ENCODE results near the gene GUCY2C.

Gene GUCY2C

DNA sequence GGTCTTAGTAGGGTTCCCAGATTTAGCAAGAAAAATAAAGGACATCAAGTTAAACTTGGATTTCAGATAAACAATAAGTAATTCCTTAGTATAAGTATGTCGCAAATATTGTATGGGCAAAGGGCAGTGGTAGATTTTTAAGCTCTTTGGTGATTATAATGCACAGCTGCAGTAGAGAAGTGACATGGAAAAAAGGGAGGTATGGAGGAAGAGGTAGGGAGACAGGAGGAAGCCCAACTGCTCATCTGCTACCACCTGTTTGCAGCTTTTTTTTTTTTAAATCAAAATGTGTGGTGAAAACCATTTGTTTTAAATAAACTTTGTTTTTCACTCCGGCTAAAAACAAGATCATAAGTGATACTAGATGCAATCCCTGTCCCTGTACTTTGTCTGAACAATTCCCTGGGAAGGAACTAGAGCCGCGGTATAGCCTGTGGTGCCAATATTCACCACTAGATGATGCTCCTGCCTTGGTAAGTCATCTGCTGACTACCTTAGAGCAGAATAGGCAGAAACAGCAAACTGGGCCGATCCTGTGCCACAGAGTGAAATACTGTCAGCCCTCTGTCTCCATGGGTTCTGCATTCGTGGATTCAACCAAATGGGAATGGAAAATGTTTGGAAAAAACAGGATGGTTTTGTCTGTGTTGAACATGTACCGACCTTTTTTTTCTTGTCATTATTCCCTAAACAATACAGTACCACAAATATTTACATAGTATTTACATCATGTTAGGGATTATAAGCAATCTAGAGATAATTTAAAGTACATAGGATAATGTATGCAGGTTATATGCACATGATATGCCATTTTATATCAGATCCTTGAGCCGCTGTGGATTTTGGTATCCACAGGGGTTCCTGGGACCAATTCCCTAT lies 66.3 kb downstream of the GUCY2C start:
- peaks cover 10% of the 10 kb centered on the region for H3K4me1 ChIP-seq (ENCODE audit: control insufficient read depth, low read length)
- TF ChIP-seq, protein P1, sequence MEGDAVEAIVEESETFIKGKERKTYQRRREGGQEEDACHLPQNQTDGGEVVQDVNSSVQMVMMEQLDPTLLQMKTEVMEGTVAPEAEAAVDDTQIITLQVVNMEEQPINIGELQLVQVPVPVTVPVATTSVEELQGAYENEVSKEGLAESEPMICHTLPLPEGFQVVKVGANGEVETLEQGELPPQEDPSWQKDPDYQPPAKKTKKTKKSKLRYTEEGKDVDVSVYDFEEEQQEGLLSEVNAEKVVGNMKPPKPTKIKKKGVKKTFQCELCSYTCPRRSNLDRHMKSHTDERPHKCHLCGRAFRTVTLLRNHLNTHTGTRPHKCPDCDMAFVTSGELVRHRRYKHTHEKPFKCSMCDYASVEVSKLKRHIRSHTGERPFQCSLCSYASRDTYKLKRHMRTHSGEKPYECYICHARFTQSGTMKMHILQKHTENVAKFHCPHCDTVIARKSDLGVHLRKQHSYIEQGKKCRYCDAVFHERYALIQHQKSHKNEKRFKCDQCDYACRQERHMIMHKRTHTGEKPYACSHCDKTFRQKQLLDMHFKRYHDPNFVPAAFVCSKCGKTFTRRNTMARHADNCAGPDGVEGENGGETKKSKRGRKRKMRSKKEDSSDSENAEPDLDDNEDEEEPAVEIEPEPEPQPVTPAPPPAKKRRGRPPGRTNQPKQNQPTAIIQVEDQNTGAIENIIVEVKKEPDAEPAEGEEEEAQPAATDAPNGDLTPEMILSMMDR (IDR thresholded peaks at IDR 0.05; ENCODE audit: low read depth, low read length, poor library complexity, severe bottlenecking): peak; percentile 90
- no peak for TF ChIP-seq EZH2phosphoT487 (IDR thresholded peaks at IDR 0.05; ENCODE audit: borderline replicate concordance, low read length)
- H3K4me3 ChIP-seq (ENCODE audit: low read length): no peak overlapping the region
- no peaks in the 10 kb centered on the region for H3K36me3 ChIP-seq (ENCODE audit: control insufficient read depth, low read length)
- H3K9me3 ChIP-seq (ENCODE audit: control insufficient read depth, insufficient read depth, low read length): peaks cover 10% of the 10 kb centered on the region; the same call in 1 of the 2 replicates
- no peak overlapping the region for H3K4me2 ChIP-seq (ENCODE audit: low read length)
- H3F3A ChIP-seq (ENCODE audit: control insufficient read depth, insufficient read depth): no peaks in the 10 kb centered on the region
- no peaks in the 10 kb centered on the region for H3K9me2 ChIP-seq (replicated peaks; ENCODE audit: control insufficient read depth, low read length)
- no peaks in the 10 kb centered on the region for H4K20me1 ChIP-seq (ENCODE audit: control insufficient read depth, insufficient read depth, low read depth, low read length)
- no peaks in the 10 kb centered on the region for H3K79me2 ChIP-seq (ENCODE audit: control insufficient read depth, low read length)
- no peaks in the 10 kb centered on the region for H3K27me3 ChIP-seq (ENCODE audit: control insufficient read depth, low read length)
- H3K27ac ChIP-seq (ENCODE audit: low read depth, low read length): no peak overlapping the region

- Histone ChIP-seq H3K9me3 (ENCODE audit: control insufficient read depth, insufficient read depth, low read length) (peaks cover 7% of the 10 kb centered on the region; the same call in 1 of the 2 replicates), H3K4me1 (ENCODE audit: control insufficient read depth, low read length) (peaks cover 10% of the 10 kb centered on the region), H3K36me3 (ENCODE audit: control insufficient read depth, low read length) (no peaks in the 10 kb centered on the region), H3F3A (ENCODE audit: control insufficient read depth, insufficient read depth) (no peaks in the 10 kb centered on the region), H3K79me2 (ENCODE audit: control insufficient read depth, low read length) (no peaks in the 10 kb centered on the region), H3K4me2 (ENCODE audit: low read length) (no peak overlapping the region), H4K20me1 (ENCODE audit: control insufficient read depth, insufficient read depth, low read depth, low read length) (no peaks in the 10 kb centered on the region), H3K27me3 (ENCODE audit: control insufficient read depth, low read length) (no peaks in the 10 kb centered on the region), H3K4me3 (ENCODE audit: low read length) (no peak overlapping the region), H3K27ac (ENCODE audit: low read depth, low read length) (no peak overlapping the region), H3K9me2 (replicated peaks; ENCODE audit: control insufficient read depth, low read length) (no peaks in the 10 kb centered on the region)
- TF ChIP-seq, protein P1 (IDR thresholded peaks at IDR 0.05; ENCODE audit: low read depth, low read length, poor library complexity, severe bottlenecking): no peak
- no peak for TF ChIP-seq EZH2phosphoT487 (IDR thresholded peaks at IDR 0.05; ENCODE audit: borderline replicate concordance, low read length)
Observed at GRCh38 chr12:14628771-14629170, 67.6 kb downstream of the GUCY2C start.

DNA sequence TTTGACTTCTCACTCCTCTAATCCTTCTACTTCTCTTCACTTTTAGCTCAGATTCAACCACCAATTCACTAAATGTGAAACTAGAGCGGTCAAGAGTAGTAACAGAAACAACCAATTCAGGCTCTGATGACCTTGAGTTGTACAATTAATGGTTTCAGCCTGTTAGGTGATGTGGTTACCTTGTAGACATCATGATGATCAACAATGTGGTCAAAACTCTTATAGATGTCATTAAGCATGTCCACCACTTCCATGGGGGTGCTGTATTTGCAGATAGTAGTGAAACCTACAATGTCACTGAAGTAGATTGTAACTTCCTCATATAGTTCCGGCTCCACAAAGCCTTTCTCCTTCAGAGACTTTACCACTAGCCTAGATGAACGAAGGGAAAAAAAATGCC lies 74.6 kb downstream of the GUCY2C start:
- H3K27me3 ChIP-seq (ENCODE audit: control insufficient read depth, low read length): no peaks in the 10 kb centered on the region
- H3K27ac ChIP-seq (ENCODE audit: low read depth, low read length): peak overlapping the region; percentile 53
- peaks cover 9% of the 10 kb centered on the region; the same call in 1 of the 2 replicates for H3K36me3 ChIP-seq (ENCODE audit: control insufficient read depth, low read length)

More for the DNA sequence above, 74.6 kb downstream of the GUCY2C start:
- Histone ChIP-seq H3K79me2 (ENCODE audit: control insufficient read depth, low read length) (no peaks in the 10 kb centered on the region), H3K4me3 (ENCODE audit: low read length) (peak overlapping the region; percentile 51), H4K20me1 (ENCODE audit: control insufficient read depth, insufficient read depth, low read depth, low read length) (no peaks in the 10 kb centered on the region), H3K4me1 (ENCODE audit: control insufficient read depth, low read length) (peaks cover 36% of the 10 kb centered on the region), H3K9me3 (ENCODE audit: control insufficient read depth, insufficient read depth, low read length) (peaks cover 8% of the 10 kb centered on the region; the same call in 1 of the 2 replicates), H3K4me2 (ENCODE audit: low read length) (peak overlapping the region; percentile 74), H3F3A (ENCODE audit: control insufficient read depth, insufficient read depth) (no peaks in the 10 kb centered on the region; the same call in 1 of the 2 replicates), H3K9me2 (replicated peaks; ENCODE audit: control insufficient read depth, low read length) (no peaks in the 10 kb centered on the region)
- no peak for TF ChIP-seq EZH2phosphoT487 (IDR thresholded peaks at IDR 0.05; ENCODE audit: borderline replicate concordance, low read length)
- TF ChIP-seq, protein P1 (IDR thresholded peaks at IDR 0.05; ENCODE audit: low read depth, low read length, poor library complexity, severe bottlenecking): peak; percentile 21
